ENCODE data around the gene RILPL1. TPM values are rescaled to one million over a fixed set of nuclear protein-coding genes. Genes with fewer than 3 reads are reported as not detected.

The RILPL1 gene
- total RNA-seq, 1 experiment from 2014 or later, result 10.2 TPM

- no TSS peak for BruUV-seq (replicated peaks)
- H3K27me3 ChIP-seq (replicated peaks; ENCODE audit: insufficient read depth, low read depth, low read length, poor library complexity), result no peaks in the 10 kb centered on the region
- H3K9me3 ChIP-seq (ENCODE audit: low read depth, low read length, poor library complexity, severe bottlenecking), result no peaks in the 10 kb centered on the region
- intact Hi-C loops (cut with micrococcal nuclease; ENCODE audit: unreplicated experiment), result no loop called here
- no peak overlapping the region for H3K4me3 ChIP-seq (ENCODE audit: low read depth, low read length, poor library complexity, severe bottlenecking)
- H3K4me1 ChIP-seq (ENCODE audit: insufficient read depth, low read length, poor library complexity, severe bottlenecking), result no peaks in the 10 kb centered on the region
- TF ChIP-seq, protein P1, sequence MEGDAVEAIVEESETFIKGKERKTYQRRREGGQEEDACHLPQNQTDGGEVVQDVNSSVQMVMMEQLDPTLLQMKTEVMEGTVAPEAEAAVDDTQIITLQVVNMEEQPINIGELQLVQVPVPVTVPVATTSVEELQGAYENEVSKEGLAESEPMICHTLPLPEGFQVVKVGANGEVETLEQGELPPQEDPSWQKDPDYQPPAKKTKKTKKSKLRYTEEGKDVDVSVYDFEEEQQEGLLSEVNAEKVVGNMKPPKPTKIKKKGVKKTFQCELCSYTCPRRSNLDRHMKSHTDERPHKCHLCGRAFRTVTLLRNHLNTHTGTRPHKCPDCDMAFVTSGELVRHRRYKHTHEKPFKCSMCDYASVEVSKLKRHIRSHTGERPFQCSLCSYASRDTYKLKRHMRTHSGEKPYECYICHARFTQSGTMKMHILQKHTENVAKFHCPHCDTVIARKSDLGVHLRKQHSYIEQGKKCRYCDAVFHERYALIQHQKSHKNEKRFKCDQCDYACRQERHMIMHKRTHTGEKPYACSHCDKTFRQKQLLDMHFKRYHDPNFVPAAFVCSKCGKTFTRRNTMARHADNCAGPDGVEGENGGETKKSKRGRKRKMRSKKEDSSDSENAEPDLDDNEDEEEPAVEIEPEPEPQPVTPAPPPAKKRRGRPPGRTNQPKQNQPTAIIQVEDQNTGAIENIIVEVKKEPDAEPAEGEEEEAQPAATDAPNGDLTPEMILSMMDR (conservative IDR thresholded peaks at IDR 0.05; ENCODE audit: low read depth, low read length), result no peak
- TF ChIP-seq EZH2 (IDR thresholded peaks at IDR 0.05; ENCODE audit: borderline replicate concordance, low read depth, low read length, poor library complexity, severe bottlenecking), result no peak
- CTCF ChIA-PET, result no interaction called here
- no peak for DNase-seq (ENCODE audit: low spot score)
- POLR2A ChIA-PET (ENCODE audit: low non-redundant PET), result no interaction called here
- H3K27ac ChIP-seq (ENCODE audit: low read depth, low read length, poor library complexity, severe bottlenecking), result no peak overlapping the region
- peaks cover 6% of the 10 kb centered on the region for H3K36me3 ChIP-seq (ENCODE audit: insufficient read depth, low read length, poor library complexity, severe bottlenecking)
These were observed 26.7 kb downstream of the RILPL1 start for GRCh38 chr12:123506843-123507236.

- CTCF ChIA-PET, result no interaction called here
- no TSS peak for BruUV-seq (replicated peaks)
- Histone ChIP-seq H3K27me3 (replicated peaks; ENCODE audit: insufficient read depth, low read depth, low read length, poor library complexity) (no peaks in the 10 kb centered on the region), H3K4me3 (ENCODE audit: low read depth, low read length, poor library complexity, severe bottlenecking) (no peak overlapping the region), H3K4me1 (ENCODE audit: insufficient read depth, low read length, poor library complexity, severe bottlenecking) (no peaks in the 10 kb centered on the region), H3K9me3 (ENCODE audit: low read depth, low read length, poor library complexity, severe bottlenecking) (no peaks in the 10 kb centered on the region), H3K27ac (ENCODE audit: low read depth, low read length, poor library complexity, severe bottlenecking) (no peak overlapping the region), H3K36me3 (ENCODE audit: insufficient read depth, low read length, poor library complexity, severe bottlenecking) (peaks cover 3% of the 10 kb centered on the region)
- intact Hi-C loops (cut with micrococcal nuclease; ENCODE audit: unreplicated experiment), result no loop called here
- TF ChIP-seq, protein P1 (conservative IDR thresholded peaks at IDR 0.05; ENCODE audit: low read depth, low read length), result no peak
- TF ChIP-seq EZH2 (IDR thresholded peaks at IDR 0.05; ENCODE audit: borderline replicate concordance, low read depth, low read length, poor library complexity, severe bottlenecking), result no peak
- POLR2A ChIA-PET (ENCODE audit: low non-redundant PET), result no interaction called here
- DNase-seq (ENCODE audit: low spot score), result no peak
These were observed 27.3 kb downstream of the RILPL1 start for GRCh38 chr12:123506059-123506842.

DNA sequence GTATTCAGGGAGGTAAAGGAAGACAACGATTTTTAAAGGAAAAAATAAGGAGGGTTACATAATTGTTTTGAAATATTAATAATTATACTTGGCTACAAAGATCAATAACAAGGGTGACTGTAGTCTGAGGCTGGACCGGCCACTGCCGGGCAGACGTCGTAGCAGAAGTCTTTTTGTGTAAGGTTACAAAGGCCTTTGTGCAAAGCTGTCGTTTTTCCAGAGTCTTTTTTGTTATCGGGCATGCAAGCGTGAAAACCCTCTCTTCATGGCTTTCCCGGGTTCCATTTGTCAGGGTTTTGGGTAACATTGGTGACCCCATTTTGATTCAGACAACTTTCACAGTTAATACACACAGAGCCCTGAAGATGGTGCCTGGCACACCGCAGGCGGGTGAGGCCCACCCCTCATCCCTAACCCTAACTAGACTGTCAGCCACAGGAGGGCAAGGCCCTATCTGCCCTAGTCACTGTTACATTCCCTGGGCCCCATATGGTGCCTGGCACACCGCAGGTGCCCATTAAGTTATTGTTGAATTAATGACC is 31.3 kb downstream of the RILPL1 start:
- CTCF ChIA-PET, result no interaction called here
- Histone ChIP-seq H3K27ac (ENCODE audit: low read depth, low read length, poor library complexity, severe bottlenecking) (no peak overlapping the region), H3K36me3 (ENCODE audit: insufficient read depth, low read length, poor library complexity, severe bottlenecking) (no peaks in the 10 kb centered on the region), H3K4me1 (ENCODE audit: insufficient read depth, low read length, poor library complexity, severe bottlenecking) (no peaks in the 10 kb centered on the region), H3K27me3 (replicated peaks; ENCODE audit: insufficient read depth, low read depth, low read length, poor library complexity) (no peaks in the 10 kb centered on the region), H3K4me3 (ENCODE audit: low read depth, low read length, poor library complexity, severe bottlenecking) (no peak overlapping the region), H3K9me3 (ENCODE audit: low read depth, low read length, poor library complexity, severe bottlenecking) (no peaks in the 10 kb centered on the region)
- BruUV-seq (replicated peaks), result no TSS peak
- TF ChIP-seq, protein P1 (conservative IDR thresholded peaks at IDR 0.05; ENCODE audit: low read depth, low read length), result no peak
- TF ChIP-seq EZH2 (IDR thresholded peaks at IDR 0.05; ENCODE audit: borderline replicate concordance, low read depth, low read length, poor library complexity, severe bottlenecking), result no peak
- no peak for DNase-seq (ENCODE audit: low spot score)
- POLR2A ChIA-PET (ENCODE audit: low non-redundant PET), result interaction anchor here (0.7 kb wide), 1 partner anchor 19 kb away, joined by 6 read pairs; no protein-coding TSS in a partner anchor
- intact Hi-C loops (cut with micrococcal nuclease; ENCODE audit: unreplicated experiment), result no loop called here

Data from A673 (cell line).